ENCODE measurements around the gene MRPS10.
"Not testable (repeated sequence)": the region's sequence is repeated elsewhere in the genome, so short reads cannot be mapped to it uniquely, and the experiment has no call there.

Gene MRPS10

DNA sequence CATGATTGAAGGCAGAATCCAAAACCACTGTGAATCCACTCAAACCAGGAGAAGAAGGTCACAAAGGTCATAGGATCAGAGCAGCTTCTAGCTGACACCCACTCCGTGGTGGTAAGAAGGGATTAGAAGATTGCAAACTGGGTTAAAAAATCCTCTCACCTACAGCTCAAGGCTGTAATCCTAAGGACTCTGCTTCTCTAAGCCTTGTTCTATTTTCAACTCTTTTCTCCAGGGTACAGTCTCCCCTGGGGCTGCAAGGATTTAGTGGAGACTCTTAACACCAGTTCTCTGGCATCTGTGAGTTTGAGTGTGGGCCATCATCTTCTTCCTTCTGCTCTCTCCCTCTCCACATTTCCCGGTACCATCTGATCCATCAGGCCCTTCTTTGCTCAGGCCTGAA lies 44.6 kb downstream of the MRPS10 start, which contains the start of gene GUCA1A:
Gene GUCA1A, plus strand, starts transcription at position 264 of the 400 bp plus-strand sequence. CDS start 250 bp downstream, outside the sequence.
- DNase-seq: no peak

DNA sequence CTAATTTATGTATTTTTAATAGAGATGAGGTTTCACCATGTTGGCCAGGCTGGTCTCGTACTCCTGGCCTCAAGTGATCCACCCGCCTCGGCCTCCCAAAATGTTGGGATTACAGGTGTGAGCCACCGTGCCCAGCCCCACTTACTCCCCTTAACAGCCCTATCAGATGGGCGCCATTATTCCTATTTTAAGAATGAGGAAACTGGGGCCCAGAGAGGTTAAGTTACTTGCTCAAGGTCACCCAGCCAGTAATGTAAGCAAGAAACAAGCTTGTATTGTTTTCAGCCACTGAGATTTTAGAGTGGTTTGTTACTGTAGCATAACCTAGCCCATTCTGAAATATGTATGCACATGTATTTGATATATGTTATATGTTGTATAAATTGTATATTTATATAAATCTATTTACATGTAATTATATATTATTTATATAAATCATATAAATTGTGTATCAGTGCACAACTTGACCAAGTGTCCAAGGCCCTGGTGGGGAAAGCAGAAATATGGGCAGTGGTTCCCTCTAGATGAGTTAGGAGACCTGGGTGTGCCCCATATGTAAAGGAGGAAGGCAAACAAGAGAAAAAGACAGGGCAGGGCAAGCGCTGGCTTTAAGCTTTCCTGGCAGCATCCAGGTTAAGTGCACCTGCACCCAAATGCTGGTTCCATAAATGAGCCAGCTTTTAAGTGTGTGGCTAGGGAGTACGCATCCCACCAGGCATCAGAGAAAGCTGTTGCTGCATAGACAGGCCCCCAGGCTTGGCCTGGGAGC lies 45.7 kb downstream of the MRPS10 start:
- no peak for DNase-seq

GRCh38 chr6:42169780-42170179 lies 47.9 kb downstream of the MRPS10 start:
- not testable (repeated sequence) for DNase-seq

DNA sequence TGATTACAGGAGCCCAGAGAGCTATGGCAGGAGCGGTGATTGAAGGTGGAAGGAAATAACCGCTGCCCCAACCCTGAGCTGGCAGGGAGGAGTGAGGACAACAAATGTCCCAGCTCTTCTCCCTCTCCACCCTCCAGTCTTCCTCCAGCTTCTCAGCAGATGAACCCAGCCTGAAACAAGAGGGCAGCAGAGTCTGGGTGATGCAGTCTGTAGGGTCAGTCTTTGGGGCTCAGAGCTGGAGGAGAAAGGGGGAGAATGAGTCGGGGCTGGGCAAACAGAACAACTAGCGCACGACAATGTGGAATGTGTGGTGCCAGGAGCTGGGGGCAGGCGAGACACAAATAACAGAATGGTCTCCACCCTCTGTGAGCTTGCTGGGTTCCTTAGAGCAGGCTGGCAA lies 49.0 kb downstream of the MRPS10 start:
- no peak for DNase-seq

DNA sequence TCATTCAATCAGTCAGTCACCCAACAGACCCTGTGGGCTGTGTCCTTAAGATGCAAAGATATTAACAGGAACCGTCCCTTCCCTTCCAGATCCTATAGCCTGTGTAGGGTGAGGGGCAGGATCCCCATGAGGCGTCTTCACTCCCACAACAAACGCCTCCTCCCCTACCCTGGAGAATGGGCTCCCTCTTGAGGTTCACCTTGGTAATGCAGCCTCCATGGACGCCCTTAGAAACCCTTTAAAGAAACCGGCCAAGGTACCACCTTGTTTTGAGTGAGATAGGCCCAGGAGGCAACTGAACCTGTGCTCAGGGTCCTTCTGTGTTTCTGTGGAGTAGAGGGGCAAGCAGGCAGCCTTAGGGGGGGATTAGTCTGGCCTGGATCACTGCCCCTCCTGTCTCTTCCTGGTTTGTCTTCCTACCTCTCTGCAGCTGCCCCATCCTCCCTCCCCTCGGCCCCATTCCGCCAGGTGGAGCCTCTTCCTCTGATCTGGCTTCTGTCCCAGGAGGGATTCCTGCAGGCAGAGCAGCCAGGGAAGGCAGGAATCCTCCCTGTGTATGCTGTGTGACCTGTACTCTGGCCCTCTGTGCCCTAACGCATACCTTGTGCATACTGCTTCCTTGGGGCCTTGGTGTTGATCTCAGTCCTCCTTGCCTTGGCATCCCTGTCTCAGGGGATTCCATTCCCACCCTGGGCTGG lies 51.1 kb downstream of the MRPS10 start:
- DNase-seq: peak; percentile 60

DNA sequence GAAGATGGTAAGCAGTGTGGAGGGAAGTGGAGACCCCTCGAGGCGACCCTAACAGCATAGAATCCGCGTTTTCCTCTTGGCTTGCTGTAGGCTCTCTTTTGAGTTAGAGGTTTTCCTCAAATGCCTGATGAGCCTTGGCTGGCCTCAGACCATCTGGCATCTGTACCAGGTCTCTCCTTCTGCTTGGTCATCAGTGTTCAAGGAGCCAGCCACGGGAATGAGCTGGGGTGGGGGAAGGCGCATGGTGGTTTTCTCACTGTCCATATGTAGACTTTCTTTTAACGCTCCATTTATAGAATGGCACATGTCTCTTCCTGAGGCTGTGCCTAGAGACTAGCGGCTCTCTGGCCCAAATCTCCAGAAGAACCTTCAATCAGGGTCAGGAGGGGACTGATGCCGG lies 52.6 kb downstream of the MRPS10 start:
- no peak for DNase-seq

DNA sequence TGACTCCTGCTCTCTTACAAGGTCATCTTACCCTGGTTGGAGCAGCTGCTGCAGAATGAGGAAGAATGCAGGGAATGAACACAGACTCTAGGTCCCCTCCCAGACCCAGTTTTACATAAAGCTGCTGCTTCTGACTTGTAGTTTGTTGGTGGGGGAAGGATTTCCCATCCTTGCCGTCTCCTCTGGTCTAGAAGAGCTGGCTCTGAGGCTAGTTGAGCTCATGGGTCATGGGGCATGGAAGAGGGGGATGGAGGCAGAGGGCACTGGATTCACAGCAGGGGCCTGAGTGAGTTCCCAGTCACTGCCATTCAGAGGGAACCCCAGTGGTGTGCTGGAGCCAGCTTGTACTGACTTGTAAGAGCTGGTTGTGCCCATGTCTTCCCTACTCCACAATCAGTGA lies 53.7 kb downstream of the MRPS10 start:
- DNase-seq: no peak

DNA sequence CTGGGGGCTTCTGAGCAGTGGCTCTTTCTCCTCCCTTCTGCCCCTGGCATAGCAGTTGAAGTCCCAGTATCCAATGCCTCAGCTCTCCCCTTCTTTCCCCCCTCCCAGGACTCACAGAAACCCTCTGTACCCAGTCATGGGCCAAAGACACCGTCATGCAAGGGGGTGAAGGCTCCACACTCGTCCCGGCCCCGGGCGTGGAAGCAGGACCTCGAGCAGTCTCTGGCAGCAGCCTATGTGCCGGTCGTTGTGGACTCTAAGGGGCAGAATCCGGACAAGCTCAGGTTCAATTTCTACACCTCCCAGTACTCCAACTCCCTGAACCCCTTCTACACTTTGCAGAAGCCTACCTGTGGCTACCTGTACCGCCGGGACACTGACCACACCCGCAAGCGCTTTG lies 54.8 kb downstream of the MRPS10 start:
- DNase-seq: no peak

DNA sequence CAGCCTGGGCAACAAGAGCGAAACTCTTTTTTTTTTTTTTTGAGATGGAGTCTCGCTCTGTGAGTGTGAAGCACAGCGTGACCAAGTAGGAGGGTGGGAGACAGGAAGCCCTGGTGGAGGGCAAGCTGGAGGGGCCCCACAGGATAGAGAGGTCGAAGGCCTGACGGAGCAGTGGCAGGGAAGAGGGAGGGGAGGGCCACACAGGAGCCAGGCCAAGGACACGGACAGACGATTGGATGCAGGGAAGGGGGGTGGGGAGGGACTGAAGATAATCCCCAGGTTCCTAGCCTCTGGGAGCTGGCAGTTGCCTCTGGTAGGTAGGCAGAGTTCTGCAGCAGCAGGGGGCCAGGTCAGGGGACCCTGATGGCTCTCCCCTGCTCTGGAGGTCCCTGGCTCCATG lies 55.3 kb downstream of the MRPS10 start:
- DNase-seq: no peak

- DNase-seq: no peak
Measured at GRCh38 chr6:42159431-42160024, 58.1 kb downstream of the MRPS10 start.

- no peak for DNase-seq
Measured at GRCh38 chr6:42158631-42159030, 59.0 kb downstream of the MRPS10 start.

DNA sequence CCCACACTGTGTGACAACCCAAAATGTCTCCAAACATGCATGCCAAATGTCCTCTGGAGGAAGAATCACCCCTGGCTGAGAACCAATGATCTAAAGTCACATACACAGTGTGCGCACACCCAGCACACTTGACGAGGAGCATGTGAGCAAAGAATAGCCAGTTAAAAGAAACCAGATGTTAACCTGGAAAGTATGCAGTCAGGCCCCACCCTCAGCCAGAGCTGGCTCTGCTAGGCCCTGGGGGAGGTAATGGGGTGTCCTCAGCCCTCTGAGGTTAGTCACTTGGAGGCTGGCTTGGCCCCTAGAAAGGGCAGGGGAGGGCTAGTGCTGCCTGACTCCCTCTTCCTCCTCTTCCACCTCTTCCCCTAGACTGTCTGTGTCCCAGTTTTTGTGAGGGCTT lies 59.6 kb downstream of the MRPS10 start:
- DNase-seq: no peak
